ENCODE results near the gene C2CD4C. TPM values are rescaled to one million over a fixed set of nuclear protein-coding genes. Genes with fewer than 3 reads are reported as not detected.

The C2CD4C gene
- total RNA-seq, 4 donors from 2014 or later, result 0.54 to 14.7 (median 4.9) TPM

- Histone ChIP-seq H3K36me3 (no peaks in the 10 kb centered on the region), H3K4me3 (replicated peaks in 1 of 3) (no peak overlapping the region), H3K4me1 (no peaks in the 10 kb centered on the region), H3K9me3 (no peaks in the 10 kb centered on the region), H3K27me3 (no peaks in the 10 kb centered on the region), H3K27ac (no peak overlapping the region)
- no peak for TF ChIP-seq POLR2A (IDR thresholded peaks at IDR 0.05)
- TF ChIP-seq CTCF (IDR thresholded peaks at IDR 0.05), result no peak
- intact Hi-C loops (cut with DNase I), result no loop called here
- WGBS, 2 donors, result 92 to 95% methylated on average over 15 to 17 of the region's 20 CpGs
- no peak for DNase-seq
Measured at GRCh38 chr19:449916-450315, 41.0 kb upstream of the C2CD4C start.

GRCh38 chr19:447816-448560 lies 39.0 kb upstream of the C2CD4C start:
- Histone ChIP-seq H3K36me3 (no peaks in the 10 kb centered on the region), H3K4me3 (replicated peaks in 1 of 3) (no peak overlapping the region), H3K27me3 (no peaks in the 10 kb centered on the region), H3K4me1 (no peaks in the 10 kb centered on the region), H3K9me3 (no peaks in the 10 kb centered on the region), H3K27ac (no peak overlapping the region)
- TF ChIP-seq POLR2A (IDR thresholded peaks at IDR 0.05) (no peak), CTCF (IDR thresholded peaks at IDR 0.05) (no peak)
- 64 to 72% methylated on average over 29 to 30 of the region's 31 CpGs for WGBS, 2 donors
- DNase-seq, result peak in 1 of 2 donors; percentile 17
- intact Hi-C loops (cut with DNase I), result no loop called here

- intact Hi-C loops (cut with DNase I), result no loop called here
- H3K27ac ChIP-seq, result no peak overlapping the region
- H3K4me3 ChIP-seq (replicated peaks in 1 of 3), result no peak overlapping the region
- WGBS, 2 donors, result 83 to 88% methylated on average over 24 of the region's 24 CpGs
- no peak for DNase-seq
- H3K9me3 ChIP-seq, result no peaks in the 10 kb centered on the region
- TF ChIP-seq CTCF (IDR thresholded peaks at IDR 0.05) (no peak), POLR2A (IDR thresholded peaks at IDR 0.05) (no peak)
- no peaks in the 10 kb centered on the region for H3K4me1 ChIP-seq
- H3K27me3 ChIP-seq, result no peaks in the 10 kb centered on the region
- no peaks in the 10 kb centered on the region for H3K36me3 ChIP-seq
Measured at GRCh38 chr19:447064-447426, 38.1 kb upstream of the C2CD4C start.

GRCh38 chr19:444677-445210 lies 35.8 kb upstream of the C2CD4C start:
- intact Hi-C loops (cut with DNase I), result no loop called here
- H3K4me1 ChIP-seq, result no peaks in the 10 kb centered on the region
- no peak for DNase-seq

More at GRCh38 chr19:444677-445210, 35.8 kb upstream of the C2CD4C start:
- Histone ChIP-seq H3K4me3 (replicated peaks in 1 of 3) (no peak overlapping the region), H3K27ac (no peak overlapping the region), H3K9me3 (no peaks in the 10 kb centered on the region), H3K36me3 (no peaks in the 10 kb centered on the region), H3K27me3 (no peaks in the 10 kb centered on the region)
- TF ChIP-seq CTCF (IDR thresholded peaks at IDR 0.05) (no peak), POLR2A (IDR thresholded peaks at IDR 0.05) (no peak)
- 92 to 96% methylated on average over 22 to 23 of the region's 26 CpGs for WGBS, 2 donors
